GM12864 (cell line): ENCODE measurements around the gene DRC1.

Source experiments
- DNase-seq: peaks from one replicate; pipeline ENCODE4 v3.0.0-alpha.2; 2011; ENCODE audit warnings: low read depth
- H3K4me3 ChIP-seq: 2 replicates; pipeline ENCODE4 v1.5.1; 2011; ENCODE audit warnings: mild to moderate bottlenecking, low read depth, low read length, control low read depth
- CTCF ChIP-seq: IDR thresholded peaks from 2 replicates; pipeline ENCODE4 v1.5.1; 2011; ENCODE audit warnings: low read depth, mild to moderate bottlenecking, moderate library complexity, low read length, control low read depth, inconsistent platforms; ENCODE audit errors: missing control alignments

DRC1 gene

GRCh38 chr2:26457695-26458364, 56.1 kb downstream of the DRC1 start:
- no peak for DNase-seq
- TF ChIP-seq CTCF = no peak
- no peak overlapping the region for H3K4me3 ChIP-seq

GRCh38 chr2:26458365-26459042, 56.8 kb downstream of the DRC1 start:
- no peak for DNase-seq
- TF ChIP-seq CTCF = peak; percentile 2
- no peak overlapping the region for H3K4me3 ChIP-seq

GRCh38 chr2:26459991-26460612, 58.4 kb downstream of the DRC1 start:
- TF ChIP-seq CTCF = no peak
- no peak overlapping the region for H3K4me3 ChIP-seq
- no peak for DNase-seq

GRCh38 chr2:26460613-26461031, 58.9 kb downstream of the DRC1 start:
- no peak for DNase-seq
- no peak overlapping the region for H3K4me3 ChIP-seq
- TF ChIP-seq CTCF = no peak

GRCh38 chr2:26461601-26462023, 59.9 kb downstream of the DRC1 start:
- DNase-seq = no peak
- TF ChIP-seq CTCF = no peak

GRCh38 chr2:26462100-26462499, 60.4 kb downstream of the DRC1 start:
- no peak for DNase-seq
- no peak for TF ChIP-seq CTCF
- no peak overlapping the region for H3K4me3 ChIP-seq

More at GRCh38 chr2:26461601-26462023, 59.9 kb downstream of the DRC1 start:
- no peak overlapping the region for H3K4me3 ChIP-seq
